Neuronal stem cell (in vitro differentiated cells): Measurements from ENCODE around the gene GREB1.

Experiments
- DNase-seq: peaks from one replicate; pipeline ENCODE4 v3.0.0-alpha.2; 2013; ENCODE audit warnings: low spot score
- H2AFZ ChIP-seq: one replicate; pipeline ENCODE4 v1.6.1; 2013; ENCODE audit warnings: mild to moderate bottlenecking, low read length, inconsistent platforms
- H2AK5ac ChIP-seq: 2 replicates; pipeline ENCODE4 v1.6.1; 2013; ENCODE audit warnings: low read depth, mild to moderate bottlenecking, inconsistent platforms, low read length, moderate library complexity, mixed read lengths
- H2BK120ac ChIP-seq: 2 replicates; pipeline ENCODE4 v1.6.1; 2013; ENCODE audit warnings: low read depth, mild to moderate bottlenecking, inconsistent platforms, low read length, moderate library complexity, mixed read lengths
- H2BK12ac ChIP-seq: one replicate; pipeline ENCODE4 v1.6.1; 2013; ENCODE audit warnings: low read length, inconsistent platforms
- H2BK15ac ChIP-seq: 2 replicates; pipeline ENCODE4 v1.6.1; 2013; ENCODE audit warnings: mild to moderate bottlenecking, low read length, inconsistent platforms, mixed read lengths
- H2BK5ac ChIP-seq: one replicate; pipeline ENCODE4 v1.6.1; 2013; ENCODE audit warnings: inconsistent platforms, mild to moderate bottlenecking, low read length, moderate library complexity
- H3K14ac ChIP-seq: one replicate; pipeline ENCODE4 v1.6.1; 2013; ENCODE audit warnings: low read length, inconsistent platforms
- H3K18ac ChIP-seq: 2 replicates; pipeline ENCODE4 v1.6.1; 2013; ENCODE audit warnings: low read length, inconsistent platforms
- H3K23ac ChIP-seq: 2 replicates; pipeline ENCODE4 v1.6.1; 2013; ENCODE audit warnings: low read depth, mild to moderate bottlenecking, mixed read lengths, low read length, inconsistent platforms; ENCODE audit not compliant: poor library complexity
- H3K27ac ChIP-seq: replicated peaks from 3 replicates; pipeline ENCODE4 v1.5.1; 2013; ENCODE audit warnings: low read length, inconsistent platforms
- H3K27me3 ChIP-seq, 3 experiments: 2 replicates each; pipeline ENCODE4 v1.6.1; 2013; ENCODE audit warnings: low read length in 3 of 3, mild to moderate bottlenecking in 2 of 3, inconsistent platforms in 1 of 3, low read depth in 1 of 3, mixed read lengths in 1 of 3, moderate library complexity in 1 of 3; ENCODE audit not compliant: control insufficient read depth in 3 of 3, insufficient read depth in 3 of 3
- H3K36me3 ChIP-seq, 2 donors: replicated peaks in 1 of 2; 2 replicates each; pipeline ENCODE4 v1.6.1; 2013; ENCODE audit warnings: low read length in 2 of 2; ENCODE audit not compliant: control insufficient read depth in 2 of 2, insufficient read depth in 2 of 2
- H3K4ac ChIP-seq: 2 replicates; pipeline ENCODE4 v1.6.1; 2013; ENCODE audit warnings: inconsistent platforms, mild to moderate bottlenecking, low read length, moderate library complexity
- H3K4me1 ChIP-seq, 2 donors: 1 replicate in 1 of 2; 2 replicates in 1 of 2; pipeline ENCODE4 v1.6.1; 2013; ENCODE audit warnings: low read length in 2 of 2, low read depth in 1 of 2; ENCODE audit not compliant: control insufficient read depth in 2 of 2, insufficient read depth in 1 of 2
- H3K4me2 ChIP-seq: one replicate; pipeline ENCODE4 v1.6.1; 2013; ENCODE audit warnings: mild to moderate bottlenecking, low read length, inconsistent platforms; ENCODE audit not compliant: insufficient read depth, poor library complexity, severe bottlenecking
- H3K4me3 ChIP-seq, 2 donors: 2 replicates each; pipeline ENCODE4 v1.5.1; 2013; ENCODE audit warnings: low read length in 2 of 2, mild to moderate bottlenecking in 2 of 2, inconsistent platforms in 1 of 2, moderate library complexity in 1 of 2
- H3K79me1 ChIP-seq: one replicate; pipeline ENCODE4 v1.6.1; 2013; ENCODE audit warnings: low read depth, mild to moderate bottlenecking, inconsistent platforms, low read length, moderate library complexity
- H3K9ac ChIP-seq: one replicate; pipeline ENCODE4 v1.6.1; 2013; ENCODE audit warnings: mild to moderate bottlenecking, low read depth, low read length, inconsistent platforms; ENCODE audit not compliant: poor library complexity
- H3K9me3 ChIP-seq, 2 donors: replicated peaks in 1 of 2; 2 replicates each; pipeline versions ENCODE3 to v1.6.1; 2013; ENCODE audit warnings: low read length in 2 of 2, mild to moderate bottlenecking in 2 of 2, inconsistent platforms in 1 of 2, low read depth in 1 of 2, mixed read lengths in 1 of 2, moderate library complexity in 1 of 2; ENCODE audit not compliant: control insufficient read depth in 2 of 2, insufficient read depth in 1 of 2
- H4K8ac ChIP-seq: one replicate; pipeline ENCODE4 v1.6.1; 2013; ENCODE audit warnings: low read depth, mild to moderate bottlenecking, inconsistent platforms, low read length, moderate library complexity
- H4K91ac ChIP-seq: one replicate; pipeline ENCODE4 v1.6.1; 2013; ENCODE audit warnings: low read length, low read depth, mild to moderate bottlenecking, inconsistent platforms; ENCODE audit not compliant: poor library complexity
- WGBS, 2 donors: extraction: QIAGEN DNeasy Blood & Tissue Kit; methylation state at CpG; one replicate each; pipeline ENCODE4 v1.1.7; 2013; ENCODE audit warnings: missing lambda C conversion rate in 2 of 2, mixed read lengths in 1 of 2; ENCODE audit not compliant: insufficient read length in 2 of 2, insufficient replicate concordance in 1 of 2; ENCODE audit errors: extremely low coverage in 2 of 2; 5-methylcytosine and 5-hydroxymethylcytosine counted together

GREB1 gene

DNA sequence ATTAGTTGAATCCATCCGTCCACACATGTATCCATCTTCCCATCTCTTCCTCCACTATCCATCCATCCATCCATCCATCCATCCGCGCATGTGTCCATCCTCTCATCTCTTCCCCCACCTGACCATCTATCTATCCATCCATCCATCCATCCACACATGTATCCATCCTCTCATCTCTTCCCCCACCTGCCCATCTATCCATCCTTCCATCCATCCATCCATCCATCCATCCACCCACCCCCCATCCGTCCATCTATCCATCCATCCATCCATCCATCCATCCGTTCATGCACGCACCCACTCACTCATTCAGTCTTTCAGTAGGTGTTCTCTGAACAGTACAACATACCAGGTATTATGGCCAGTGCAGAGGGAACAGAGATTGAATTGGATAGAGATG, 18.9 kb upstream of the GREB1 start:
- Histone ChIP-seq H3K9me3 (peaks cover 0 to 16% of the 10 kb centered on the region in 2 donors), H2BK5ac (no peak overlapping the region), H4K91ac (no peak overlapping the region), H2BK120ac (no peak overlapping the region), H3K4me2 (no peak overlapping the region), H3K9ac (no peak overlapping the region), H3K36me3 (peaks cover 0 to 77% of the 10 kb centered on the region in 2 donors), H3K27ac (peak overlapping the region; percentile 87), H3K23ac (no peak overlapping the region), H3K4ac (no peak overlapping the region), H3K14ac (no peak overlapping the region), H3K18ac (no peak overlapping the region), H3K4me3 (no peak overlapping the region), H2AFZ (no peak overlapping the region), H4K8ac (no peak overlapping the region), H3K79me1 (peaks cover 3% of the 10 kb centered on the region), H2BK12ac (no peak overlapping the region), H2BK15ac (no peak overlapping the region), H3K4me1 (peaks cover 35 to 39% of the 10 kb centered on the region in 2 donors), H3K27me3 (no peaks in the 10 kb centered on the region), H2AK5ac (no peak overlapping the region)
- 100% methylated on average over 2 of the region's 6 CpGs; no CpG with 5 or more reads in 1 of the 2 donors for WGBS, 2 donors
- no peak for DNase-seq

DNA sequence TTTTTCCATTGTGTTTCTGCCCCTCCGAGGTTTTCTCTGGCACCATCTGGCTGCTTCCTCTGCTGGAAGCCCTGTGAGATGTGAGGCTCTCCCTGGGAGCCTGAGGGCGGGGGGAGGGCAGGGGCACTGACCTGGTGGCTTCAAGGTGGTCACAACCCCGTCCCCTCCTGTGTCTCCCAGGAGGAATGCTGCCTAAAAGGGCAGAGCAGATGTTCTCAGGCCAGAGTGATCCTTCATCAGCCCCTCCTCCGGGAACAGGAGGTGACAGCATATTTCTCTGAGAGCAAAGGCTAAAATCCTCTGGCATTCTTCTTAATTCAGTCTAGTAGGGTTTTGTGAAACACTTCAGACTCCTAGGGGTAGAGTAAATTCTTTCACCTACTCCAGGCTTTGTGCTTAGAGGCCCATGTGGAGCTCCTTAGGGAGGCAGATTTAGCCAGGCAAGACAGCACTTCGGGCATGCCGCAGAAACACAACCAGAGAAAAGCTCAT, 18.3 kb upstream of the GREB1 start:
- Histone ChIP-seq H3K27ac (peak overlapping the region; percentile 87), H3K9ac (no peak overlapping the region), H2AK5ac (no peak overlapping the region), H3K4me3 (no peak overlapping the region), H3K36me3 (peaks cover 0 to 77% of the 10 kb centered on the region in 2 donors), H3K14ac (no peak overlapping the region), H4K8ac (no peak overlapping the region), H3K4me1 (peaks cover 35 to 39% of the 10 kb centered on the region in 2 donors), H3K4me2 (no peak overlapping the region), H2BK120ac (no peak overlapping the region), H3K27me3 (no peaks in the 10 kb centered on the region), H3K79me1 (peaks cover 3% of the 10 kb centered on the region), H2BK12ac (no peak overlapping the region), H3K18ac (no peak overlapping the region), H2BK5ac (no peak overlapping the region), H4K91ac (no peak overlapping the region), H3K4ac (no peak overlapping the region), H3K23ac (peak overlapping the region; percentile 21), H2BK15ac (no peak overlapping the region), H2AFZ (no peak overlapping the region), H3K9me3 (peaks cover 0 to 22% of the 10 kb centered on the region in 2 donors)
- DNase-seq: no peak
- no CpG with 5 or more reads among the region's 6 CpGs for WGBS, 2 donors

- Histone ChIP-seq H3K4ac (no peak overlapping the region), H2AK5ac (peak overlapping the region; percentile 3), H2AFZ (no peak overlapping the region), H3K4me1 (peaks cover 31 to 32% of the 10 kb centered on the region in 2 donors), H3K27me3 (no peaks in the 10 kb centered on the region), H4K8ac (no peak overlapping the region), H3K79me1 (peaks cover 3% of the 10 kb centered on the region), H3K27ac (no peak overlapping the region), H3K4me2 (no peak overlapping the region), H4K91ac (no peak overlapping the region), H3K36me3 (peaks cover 0 to 78% of the 10 kb centered on the region in 2 donors), H3K23ac (no peak overlapping the region), H2BK15ac (no peak overlapping the region), H2BK120ac (no peak overlapping the region), H3K9me3 (peaks cover 0 to 30% of the 10 kb centered on the region in 2 donors), H2BK5ac (no peak overlapping the region), H3K4me3 (no peak overlapping the region), H3K9ac (no peak overlapping the region), H3K18ac (peak overlapping the region; percentile 78), H2BK12ac (no peak overlapping the region), H3K14ac (no peak overlapping the region)
- no CpG with 5 or more reads among the region's 10 CpGs for WGBS, 2 donors
- DNase-seq: no peak
These were observed 16.7 kb upstream of the GREB1 start for GRCh38 chr2:11516984-11517648.

- Histone ChIP-seq H3K4me2 (no peak overlapping the region), H2AK5ac (no peak overlapping the region), H3K4me1 (peaks cover 28 to 32% of the 10 kb centered on the region in 2 donors), H2AFZ (no peak overlapping the region), H3K9ac (no peak overlapping the region), H4K8ac (no peak overlapping the region), H2BK120ac (no peak overlapping the region), H3K9me3 (peaks cover 0 to 37% of the 10 kb centered on the region in 2 donors), H3K79me1 (peaks cover 3% of the 10 kb centered on the region), H4K91ac (no peak overlapping the region), H3K4me3 (no peak overlapping the region), H3K36me3 (peaks cover 0 to 80% of the 10 kb centered on the region in 2 donors), H3K27ac (no peak overlapping the region), H3K4ac (no peak overlapping the region), H3K27me3 (no peaks in the 10 kb centered on the region), H3K23ac (no peak overlapping the region), H2BK5ac (no peak overlapping the region), H2BK12ac (no peak overlapping the region), H3K14ac (no peak overlapping the region), H2BK15ac (no peak overlapping the region), H3K18ac (no peak overlapping the region)
- WGBS, 2 donors: no CpG with 5 or more reads among the region's 3 CpGs
- DNase-seq: no peak
These were observed 15.9 kb upstream of the GREB1 start for GRCh38 chr2:11517906-11518305.
